GM12878 (cell line): ENCODE measurements around the gene SETDB1. TPM values are rescaled to one million over a fixed set of nuclear protein-coding genes. Genes with fewer than 3 reads are reported as not detected.
"Not testable (repeated sequence)": the region's sequence is repeated elsewhere in the genome, so short reads cannot be mapped to it uniquely, and the experiment has no call there.

Experiments used
- ATAC-seq: fragments of 200-7000 bp; cut with Tn5 transposase; 3 replicates; pipeline ENCODE4 v1.9.1; 2020; ENCODE audit warnings: mild to moderate bottlenecking, moderate library complexity
- BruUV-seq: library from RNA; stranded (reverse); fragments of 400-500 nt; replicated peaks from 2 replicates; lab custom pipeline; 2021; lab: Mats Ljungman, UMichigan
- CTCF ChIA-PET: fragments of 300-600 bp; sonication (Branson Sonifier 250); formaldehyde crosslinking; extraction: SDS; loops from one replicate; lab custom pipeline; 2021; ENCODE audit warnings: inconsistent platforms; lab: Yijun Ruan, JAX
- POLR2A ChIA-PET: fragments of 350-600 bp; formaldehyde crosslinking; extraction: SDS; loops from one replicate; lab custom pipeline; 2021; ENCODE audit warnings: inconsistent platforms; lab: Charles Lee
- RAD21 ChIA-PET: fragments of 300-600 bp; sonication (Branson Sonifier 250); formaldehyde crosslinking; loops from one replicate; lab custom pipeline; 2023; ENCODE audit warnings: antibody characterized with exemption; ENCODE audit not compliant: unreplicated experiment; lab: Charles Lee
- SMC1A ChIA-PET: fragments of 300-600 bp; sonication (Branson Sonifier 250); formaldehyde crosslinking; loops from one replicate; lab custom pipeline; 2023; ENCODE audit not compliant: unreplicated experiment, uncharacterized antibody; lab: Charles Lee
- DNase-seq: peaks from one replicate; pipeline ENCODE4 v3.0.0-alpha.2; 2011; ENCODE audit warnings: low read depth, low spot score
- FAIRE-seq: peaks from 3 replicates; lab custom pipeline; 2011; peaks lifted over from hg19 to GRCh38; lab: Jason Lieb, UNC
- H2AFZ ChIP-seq: 2 replicates; pipeline ENCODE4 v1.6.0; 2011; ENCODE audit warnings: low read depth, low read length, control low read depth; ENCODE audit not compliant: control insufficient read depth
- H3K27ac ChIP-seq: 2 replicates; pipeline ENCODE4 v1.5.1; 2011; ENCODE audit warnings: control low read depth; ENCODE audit not compliant: control insufficient read depth, insufficient read depth
- H3K27me3 ChIP-seq, 2 experiments: replicated peaks in 1 of 2; 2 replicates each; pipeline versions ENCODE4 v1.6.0 to v1.6.1; 2011; ENCODE audit warnings: low read length in 1 of 2; ENCODE audit not compliant: control insufficient read depth in 2 of 2, insufficient read depth in 2 of 2
- H3K36me3 ChIP-seq, 2 experiments: 2 replicates each; pipeline ENCODE4 v1.5.1; 2011; ENCODE audit warnings: low read length in 1 of 2; ENCODE audit not compliant: control insufficient read depth in 2 of 2, insufficient read depth in 2 of 2
- H3K4me1 ChIP-seq: 2 replicates; pipeline ENCODE4 v1.6.1; 2011; ENCODE audit warnings: mild to moderate bottlenecking, low read length, moderate library complexity, mixed read lengths; ENCODE audit not compliant: control insufficient read depth, insufficient read depth
- H3K4me2 ChIP-seq: 2 replicates; pipeline ENCODE4 v1.6.0; 2011; ENCODE audit warnings: control low read depth; ENCODE audit not compliant: control insufficient read depth, insufficient read depth
- H3K4me3 ChIP-seq: fragments of 200-600 bp; sonication (generic); 2 replicates; pipeline ENCODE4 v1.5.1; 2016
- H3K79me2 ChIP-seq: 2 replicates; pipeline ENCODE4 v1.6.0; 2011; ENCODE audit warnings: low read length; ENCODE audit not compliant: control insufficient read depth, insufficient read depth
- H3K9ac ChIP-seq: 2 replicates; pipeline ENCODE4 v1.8.0; 2011; ENCODE audit warnings: low read length, control low read depth, mixed read lengths; ENCODE audit not compliant: control insufficient read depth, insufficient read depth
- H3K9me3 ChIP-seq: replicated peaks from 3 replicates; pipeline ENCODE4 v1.5.1; 2011; ENCODE audit warnings: mild to moderate bottlenecking, low read length; ENCODE audit not compliant: control insufficient read depth, insufficient read depth
- H4K20me1 ChIP-seq: 2 replicates; pipeline ENCODE4 v1.6.0; 2011; ENCODE audit not compliant: control insufficient read depth, insufficient read depth
- CEBPB ChIP-seq, 2 experiments: fragments of 150-350 bp in 1 of 2; IDR thresholded peaks; 2 replicates each; pipeline ENCODE4 v1.6.1; 2012 to 2014; ENCODE audit warnings: low read depth in 2 of 2, low read length in 2 of 2, borderline replicate concordance in 1 of 2, inconsistent platforms in 1 of 2
- RELA ChIP-seq: fragments of 450-650 bp; IDR thresholded peaks from 2 replicates; pipeline ENCODE4 v1.8.0; 2014; ENCODE audit warnings: borderline replicate concordance; ENCODE audit not compliant: partially characterized antibody
- SMAD5 ChIP-seq: IDR thresholded peaks from 2 replicates; pipeline ENCODE4 v1.6.1; 2016; ENCODE audit warnings: antibody characterized with exemption, low read depth
- ZNF24 ChIP-seq: fragments of 450-650 bp; IDR thresholded peaks from 2 replicates; pipeline ENCODE4 v1.6.1; 2017; ENCODE audit warnings: antibody characterized with exemption, mild to moderate bottlenecking
- WGBS: methylation state at CpG from one replicate; pipeline ENCODE4 v1.1.6; 2016; ENCODE audit warnings: low lambda C conversion rate; ENCODE audit not compliant: insufficient replicate concordance, insufficient coverage; ENCODE audit errors: missing lambda C conversion rate; 5-methylcytosine and 5-hydroxymethylcytosine counted together
- in situ Hi-C: fragments of 300-500 bp; cut with MboI; formaldehyde crosslinking; loops from 9 replicates; pipeline ENCODE4 v1.14.3; 2018; ENCODE audit warnings: mixed read lengths
- intact Hi-C: fragments of 100-400 bp; cut with micrococcal nuclease; formaldehyde crosslinking; loops from one replicate; pipeline ENCODE4 v1.14.2; 2022; ENCODE audit not compliant: unreplicated experiment
- polyA plus RNA-seq, 11 experiments: library from polyadenylated mRNA; depleted of rRNA in 4 of 11; unstranded in 6 of 11; stranded (reverse) in 5 of 11; fragments of >200 nt; fragmentation: Nextera tagmentation in 4 of 11; fragmentation: Illumina TruSeq in 1 of 11; extraction: Ambion mirVana in 4 of 11; extraction: Trizol in 1 of 11; gene quantifications; 1 replicate in 1 of 11; 2 replicates in 10 of 11; pipeline versions ENCODE4 v1.2.1 to v1.2.3, GENCODE V29; 2011 to 2016; ENCODE audit warnings: inconsistent platforms in 2 of 11, missing spikeins in 2 of 11, low read depth in 1 of 11
- total RNA-seq, 4 experiments: library from RNA; depleted of rRNA in 3 of 4; stranded (reverse); fragments of >200 nt in 3 of 4; fragmentation: Illumina TruSeq in 1 of 4; extraction: Trizol in 1 of 4; gene quantifications; 2 replicates each; pipeline versions ENCODE4 v1.2.1 to v1.2.3, GENCODE V29; 2013 to 2021
- TF ChIP-seq, protein P1 (sequence below): fragments of 450-650 bp; IDR thresholded peaks from 2 replicates; pipeline ENCODE4 v1.6.1; 2016; ENCODE audit warnings: mild to moderate bottlenecking
- TF ChIP-seq, protein P2 (sequence below): fragments of 450-650 bp; formaldehyde crosslinking; IDR thresholded peaks from 2 replicates; pipeline ENCODE4 v1.4.0; 2022; ENCODE audit warnings: mild to moderate bottlenecking, moderate library complexity
- TF ChIP-seq, protein P3 (sequence below): fragments of 450-650 bp; IDR thresholded peaks from 2 replicates; pipeline ENCODE4 v1.6.1; 2017; ENCODE audit warnings: mild to moderate bottlenecking, moderate library complexity

SETDB1 gene
- total and polyA plus RNA-seq, 10 of the 15 experiments (the other 5 are each of a cell fraction or from before 2014, with no cell fraction given) = 14.3 to 56.7 (median 35.7) TPM

DNA sequence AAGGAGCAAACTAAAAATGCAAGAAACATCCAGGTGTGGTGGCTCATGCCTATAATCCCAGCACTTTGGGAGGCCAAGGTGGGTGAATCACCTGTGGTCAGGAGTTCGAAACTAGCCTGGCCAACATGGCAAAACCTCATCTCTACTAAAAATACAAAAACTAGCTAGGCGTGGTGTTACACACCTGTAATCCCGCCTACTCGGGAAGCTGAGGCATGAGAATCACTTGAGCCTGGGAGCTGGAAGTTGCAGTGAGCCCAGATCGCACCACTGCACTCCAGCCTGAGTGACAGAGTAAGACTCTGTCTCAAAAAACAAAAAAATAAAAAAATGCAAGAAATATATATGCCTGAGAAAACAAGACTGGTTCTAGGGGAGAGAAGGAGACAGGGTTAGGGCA lies 43.0 kb upstream of the SETDB1 start:
- H3K27me3 ChIP-seq, BruUV-seq, H3K79me2 ChIP-seq, ATAC-seq, H3K4me3 ChIP-seq, H3K9me3 ChIP-seq, DNase-seq, H3K9ac ChIP-seq, in situ Hi-C loops, intact Hi-C loops, H3K27ac ChIP-seq, H3K36me3 ChIP-seq, H4K20me1 ChIP-seq, H3K4me2 ChIP-seq, FAIRE-seq, H3K4me1 ChIP-seq, RAD21 ChIA-PET: not testable (repeated sequence)
- WGBS = 26% methylated on average over 5 of the region's 5 CpGs
- H2AFZ ChIP-seq = peak overlapping the region; percentile 31; the same call in 1 of the 2 replicates
- TF ChIP-seq, protein P1, sequence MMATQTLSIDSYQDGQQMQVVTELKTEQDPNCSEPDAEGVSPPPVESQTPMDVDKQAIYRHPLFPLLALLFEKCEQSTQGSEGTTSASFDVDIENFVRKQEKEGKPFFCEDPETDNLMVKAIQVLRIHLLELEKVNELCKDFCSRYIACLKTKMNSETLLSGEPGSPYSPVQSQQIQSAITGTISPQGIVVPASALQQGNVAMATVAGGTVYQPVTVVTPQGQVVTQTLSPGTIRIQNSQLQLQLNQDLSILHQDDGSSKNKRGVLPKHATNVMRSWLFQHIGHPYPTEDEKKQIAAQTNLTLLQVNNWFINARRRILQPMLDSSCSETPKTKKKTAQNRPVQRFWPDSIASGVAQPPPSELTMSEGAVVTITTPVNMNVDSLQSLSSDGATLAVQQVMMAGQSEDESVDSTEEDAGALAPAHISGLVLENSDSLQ = 0 out of 2 replicates have a peak, but pooled peaks have one; percentile 8
- POLR2A ChIA-PET = interaction anchor here (0.5 kb wide), 1 partner anchor 294 kb away, joined by 4 read pairs; no protein-coding TSS in a partner anchor
- SMC1A ChIA-PET = interaction anchor here (0.9 to 1.5 kb wide), 3 partner anchors 39 to 54 kb away, joined by 3 to 5 read pairs (median 4); no protein-coding TSS in a partner anchor
- CTCF ChIA-PET = interaction anchor here (1.5 kb wide), 1 partner anchor 40 kb away, joined by 4 read pairs; no protein-coding TSS in a partner anchor

DNA sequence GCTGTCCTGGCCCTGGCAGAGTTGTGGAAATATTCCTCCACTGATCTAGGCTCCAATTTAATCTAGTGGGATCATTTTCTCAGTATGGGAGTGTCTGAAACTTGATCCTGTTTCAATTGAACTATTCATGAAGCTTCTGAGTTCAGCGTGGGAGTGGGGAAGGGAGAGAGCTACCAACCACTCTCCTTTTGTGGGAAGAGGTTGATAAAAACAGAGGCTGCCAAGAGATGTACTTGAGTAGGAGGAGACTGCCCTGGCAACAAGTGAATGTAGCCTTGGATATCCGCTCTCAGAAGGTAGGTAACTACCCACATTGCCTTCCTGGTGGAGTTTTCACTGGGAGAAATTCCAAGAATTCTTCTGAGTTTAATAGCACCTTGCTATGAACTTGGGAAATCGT lies 39.1 kb upstream of the SETDB1 start, which contains the start of gene CTXND2:
Gene CTXND2 (plus strand): TSS at position 119 of the 400 bp plus-strand sequence. CDS start 25,179 bp downstream, outside the sequence.
- H3K9ac ChIP-seq = no peak within 1 kb of the TSS
- no peaks in the 10 kb centered on the region for H4K20me1 ChIP-seq
- ChIA-PET CTCF (interaction anchor here (0.9 kb wide), 2 partner anchors 10 to 17 kb away, joined by 3 read pairs; no protein-coding TSS in a partner anchor), SMC1A (interaction anchor here (1.3 kb wide), 1 partner anchor 19 kb away, joined by 3 read pairs; no protein-coding TSS in a partner anchor), POLR2A (interaction anchor here (0.8 to 1.3 kb wide), 4 partner anchors 11 to 111 kb away, joined by 3 to 6 read pairs (median 4); partner anchors contain the start of gene SETDB1), RAD21 (no interaction called here)
- peaks cover 14% of the 10 kb centered on the region for H3K4me1 ChIP-seq
- H3K27ac ChIP-seq = no peak within 1 kb of the TSS
- H2AFZ ChIP-seq = no peak within 1 kb of the TSS
- ATAC-seq = no peak
- FAIRE-seq = no peak
- no peaks in the 10 kb centered on the region for H3K36me3 ChIP-seq
- intact Hi-C loops = no loop called here
- no peaks in the 10 kb centered on the region for H3K79me2 ChIP-seq
- WGBS = 54% methylated on average over 3 of the region's 3 CpGs
- no peak within 1 kb of the TSS for H3K4me3 ChIP-seq
- no peaks in the 10 kb centered on the region for H3K9me3 ChIP-seq
- no peaks in the 10 kb centered on the region for H3K27me3 ChIP-seq
- BruUV-seq = no TSS peak
- H3K4me2 ChIP-seq = no peak within 1 kb of the TSS
- in situ Hi-C loops = no loop called here
- DNase-seq = no peak
- TF ChIP-seq SMAD5 (no peak), CEBPB (IDR thresholded peaks at IDR 0.05; ENCODE audit: borderline replicate concordance in 1 of 2, low read depth in 2 of 2, low read length in 2 of 2) (no peak), ZNF24 (no peak), RELA (no peak)
- TF ChIP-seq, protein P2, sequence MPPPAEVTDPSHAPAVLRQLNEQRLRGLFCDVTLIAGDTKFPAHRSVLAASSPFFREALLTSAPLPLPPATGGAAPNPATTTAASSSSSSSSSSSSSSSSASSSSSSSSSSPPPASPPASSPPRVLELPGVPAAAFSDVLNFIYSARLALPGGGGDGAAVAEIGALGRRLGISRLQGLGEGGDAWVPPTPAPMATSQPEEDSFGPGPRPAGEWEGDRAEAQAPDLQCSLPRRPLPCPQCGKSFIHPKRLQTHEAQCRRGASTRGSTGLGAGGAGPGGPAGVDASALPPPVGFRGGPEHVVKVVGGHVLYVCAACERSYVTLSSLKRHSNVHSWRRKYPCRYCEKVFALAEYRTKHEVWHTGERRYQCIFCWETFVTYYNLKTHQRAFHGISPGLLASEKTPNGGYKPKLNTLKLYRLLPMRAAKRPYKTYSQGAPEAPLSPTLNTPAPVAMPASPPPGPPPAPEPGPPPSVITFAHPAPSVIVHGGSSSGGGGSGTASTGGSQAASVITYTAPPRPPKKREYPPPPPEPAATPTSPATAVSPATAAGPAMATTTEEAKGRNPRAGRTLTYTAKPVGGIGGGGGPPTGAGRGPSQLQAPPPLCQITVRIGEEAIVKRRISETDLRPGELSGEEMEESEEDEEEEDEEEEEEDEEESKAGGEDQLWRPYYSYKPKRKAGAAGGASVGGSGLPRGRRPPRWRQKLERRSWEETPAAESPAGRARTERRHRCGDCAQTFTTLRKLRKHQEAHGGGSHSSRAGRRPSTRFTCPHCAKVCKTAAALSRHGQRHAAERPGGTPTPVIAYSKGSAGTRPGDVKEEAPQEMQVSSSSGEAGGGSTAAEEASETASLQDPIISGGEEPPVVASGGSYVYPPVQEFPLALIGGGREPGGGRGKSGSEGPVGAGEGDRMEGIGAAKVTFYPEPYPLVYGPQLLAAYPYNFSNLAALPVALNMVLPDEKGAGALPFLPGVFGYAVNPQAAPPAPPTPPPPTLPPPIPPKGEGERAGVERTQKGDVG (CRISPR knock-in tag) = no peak
- TF ChIP-seq, protein P3, sequence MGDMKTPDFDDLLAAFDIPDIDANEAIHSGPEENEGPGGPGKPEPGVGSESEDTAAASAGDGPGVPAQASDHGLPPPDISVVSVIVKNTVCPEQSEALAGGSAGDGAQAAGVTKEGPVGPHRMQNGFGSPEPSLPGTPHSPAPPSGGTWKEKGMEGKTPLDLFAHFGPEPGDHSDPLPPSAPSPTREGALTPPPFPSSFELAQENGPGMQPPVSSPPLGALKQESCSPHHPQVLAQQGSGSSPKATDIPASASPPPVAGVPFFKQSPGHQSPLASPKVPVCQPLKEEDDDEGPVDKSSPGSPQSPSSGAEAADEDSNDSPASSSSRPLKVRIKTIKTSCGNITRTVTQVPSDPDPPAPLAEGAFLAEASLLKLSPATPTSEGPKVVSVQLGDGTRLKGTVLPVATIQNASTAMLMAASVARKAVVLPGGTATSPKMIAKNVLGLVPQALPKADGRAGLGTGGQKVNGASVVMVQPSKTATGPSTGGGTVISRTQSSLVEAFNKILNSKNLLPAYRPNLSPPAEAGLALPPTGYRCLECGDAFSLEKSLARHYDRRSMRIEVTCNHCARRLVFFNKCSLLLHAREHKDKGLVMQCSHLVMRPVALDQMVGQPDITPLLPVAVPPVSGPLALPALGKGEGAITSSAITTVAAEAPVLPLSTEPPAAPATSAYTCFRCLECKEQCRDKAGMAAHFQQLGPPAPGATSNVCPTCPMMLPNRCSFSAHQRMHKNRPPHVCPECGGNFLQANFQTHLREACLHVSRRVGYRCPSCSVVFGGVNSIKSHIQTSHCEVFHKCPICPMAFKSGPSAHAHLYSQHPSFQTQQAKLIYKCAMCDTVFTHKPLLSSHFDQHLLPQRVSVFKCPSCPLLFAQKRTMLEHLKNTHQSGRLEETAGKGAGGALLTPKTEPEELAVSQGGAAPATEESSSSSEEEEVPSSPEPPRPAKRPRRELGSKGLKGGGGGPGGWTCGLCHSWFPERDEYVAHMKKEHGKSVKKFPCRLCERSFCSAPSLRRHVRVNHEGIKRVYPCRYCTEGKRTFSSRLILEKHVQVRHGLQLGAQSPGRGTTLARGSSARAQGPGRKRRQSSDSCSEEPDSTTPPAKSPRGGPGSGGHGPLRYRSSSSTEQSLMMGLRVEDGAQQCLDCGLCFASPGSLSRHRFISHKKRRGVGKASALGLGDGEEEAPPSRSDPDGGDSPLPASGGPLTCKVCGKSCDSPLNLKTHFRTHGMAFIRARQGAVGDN = no peak
